Natural killer cell (primary cell): ENCODE measurements around the gene TBCD. TPM values are rescaled to one million over a fixed set of nuclear protein-coding genes. Genes with fewer than 3 reads are reported as not detected.

Source experiments
- ATAC-seq, 3 donors: fragments of 150-1000 bp in 2 of 3; fragments of 200-7000 bp in 1 of 3; cut with Tn5 transposase; 1 replicate in 1 of 3; 2 replicates in 2 of 3; pipeline ENCODE4 v1.10.0; 2021; ENCODE audit warnings: mild to moderate bottlenecking in 2 of 3, moderate library complexity in 2 of 3
- DNase-seq, 2 donors: peaks; one replicate each; pipeline versions ENCODE4 v3.0.0 to v3.0.0-alpha.2; 2013 to 2021; ENCODE audit warnings: mixed read lengths in 1 of 2
- H3K27ac ChIP-seq: one replicate; pipeline ENCODE4 v1.5.1; 2013; ENCODE audit warnings: mild to moderate bottlenecking, low read length
- H3K27me3 ChIP-seq: one replicate; pipeline ENCODE4 v1.6.1; 2013; ENCODE audit warnings: low read length; ENCODE audit not compliant: control insufficient read depth, insufficient read depth
- H3K36me3 ChIP-seq: one replicate; pipeline ENCODE4 v1.6.1; 2013; ENCODE audit warnings: low read length; ENCODE audit not compliant: control insufficient read depth, insufficient read depth
- H3K4me1 ChIP-seq: one replicate; pipeline ENCODE4 v1.6.1; 2013; ENCODE audit warnings: low read length; ENCODE audit not compliant: control insufficient read depth, insufficient read depth
- H3K4me3 ChIP-seq: one replicate; pipeline ENCODE4 v1.5.1; 2013; ENCODE audit warnings: low read length
- H3K9me3 ChIP-seq: one replicate; pipeline ENCODE4 v1.6.1; 2013; ENCODE audit warnings: low read length; ENCODE audit not compliant: control insufficient read depth, insufficient read depth
- H3K27ac Mint-ChIP-seq, 2 donors: one replicate each; pipeline ENCODE4 v1.8.0; 2022; ENCODE audit warnings: mild to moderate bottlenecking in 2 of 2, mixed read lengths in 2 of 2, moderate library complexity in 1 of 2
- H3K27me3 Mint-ChIP-seq, 2 donors: one replicate each; pipeline ENCODE4 v1.8.0; 2022; ENCODE audit warnings: low read depth in 2 of 2, mixed read lengths in 2 of 2
- H3K36me3 Mint-ChIP-seq: one replicate; pipeline ENCODE4 v1.8.0; 2022; ENCODE audit warnings: mixed read lengths
- H3K4me1 Mint-ChIP-seq, 2 donors: one replicate each; pipeline ENCODE4 v1.8.0; 2022; ENCODE audit warnings: mixed read lengths in 2 of 2
- H3K4me3 Mint-ChIP-seq: one replicate; pipeline ENCODE4 v1.8.0; 2022; ENCODE audit warnings: mild to moderate bottlenecking, moderate library complexity, mixed read lengths
- H3K9me3 Mint-ChIP-seq, 2 donors: one replicate each; pipeline ENCODE4 v1.8.0; 2022; ENCODE audit warnings: mixed read lengths in 2 of 2
- WGBS: methylation state at CpG from one replicate; pipeline ENCODE4 v1.1.7; 2013; ENCODE audit warnings: missing lambda C conversion rate; ENCODE audit not compliant: insufficient coverage; 5-methylcytosine and 5-hydroxymethylcytosine counted together
- intact Hi-C: fragments of 100-400 bp; cut with micrococcal nuclease; formaldehyde crosslinking; loops from one replicate; pipeline ENCODE4 v1.14.2; 2022
- total RNA-seq, 4 donors: library from RNA; stranded (reverse); fragments of 120-200 nt in 1 of 4; gene quantifications; one replicate each; pipeline versions ENCODE4 v1.2.3 to v1.2.4, GENCODE V29; 2013 to 2022
- TF ChIP-seq, protein P1 (sequence below): fragments of 200-600 bp; IDR thresholded peaks from one replicate; pipeline ENCODE4 v1.8.0; 2022; ENCODE audit warnings: antibody characterized with exemption

Gene TBCD
- total RNA-seq, 3 donors from 2014 or later (not counting 1 experiment from before 2014, with no cell fraction given) = 92.0 to 149 (median 132) TPM

- TF ChIP-seq, protein P1, sequence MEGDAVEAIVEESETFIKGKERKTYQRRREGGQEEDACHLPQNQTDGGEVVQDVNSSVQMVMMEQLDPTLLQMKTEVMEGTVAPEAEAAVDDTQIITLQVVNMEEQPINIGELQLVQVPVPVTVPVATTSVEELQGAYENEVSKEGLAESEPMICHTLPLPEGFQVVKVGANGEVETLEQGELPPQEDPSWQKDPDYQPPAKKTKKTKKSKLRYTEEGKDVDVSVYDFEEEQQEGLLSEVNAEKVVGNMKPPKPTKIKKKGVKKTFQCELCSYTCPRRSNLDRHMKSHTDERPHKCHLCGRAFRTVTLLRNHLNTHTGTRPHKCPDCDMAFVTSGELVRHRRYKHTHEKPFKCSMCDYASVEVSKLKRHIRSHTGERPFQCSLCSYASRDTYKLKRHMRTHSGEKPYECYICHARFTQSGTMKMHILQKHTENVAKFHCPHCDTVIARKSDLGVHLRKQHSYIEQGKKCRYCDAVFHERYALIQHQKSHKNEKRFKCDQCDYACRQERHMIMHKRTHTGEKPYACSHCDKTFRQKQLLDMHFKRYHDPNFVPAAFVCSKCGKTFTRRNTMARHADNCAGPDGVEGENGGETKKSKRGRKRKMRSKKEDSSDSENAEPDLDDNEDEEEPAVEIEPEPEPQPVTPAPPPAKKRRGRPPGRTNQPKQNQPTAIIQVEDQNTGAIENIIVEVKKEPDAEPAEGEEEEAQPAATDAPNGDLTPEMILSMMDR = no peak
- H3K4me1 Mint-ChIP-seq = peaks cover 13 to 29% of the 10 kb centered on the region in 2 donors
- H3K27me3 Mint-ChIP-seq = no peaks in the 10 kb centered on the region
- no peaks in the 10 kb centered on the region for H3K9me3 Mint-ChIP-seq
- no peak overlapping the region for H3K27ac Mint-ChIP-seq
- 93% methylated on average over 11 of the region's 11 CpGs for WGBS
- Histone ChIP-seq H3K27ac (no peak overlapping the region), H3K27me3 (no peaks in the 10 kb centered on the region), H3K4me1 (peaks cover 48% of the 10 kb centered on the region), H3K4me3 (no peak overlapping the region), H3K9me3 (no peaks in the 10 kb centered on the region), H3K36me3 (peaks cover 9% of the 10 kb centered on the region)
- intact Hi-C loops = loop anchor here (10.0 kb wide), 1 partner anchor 185 kb away; no protein-coding TSS in a partner anchor
- no peaks in the 10 kb centered on the region for H3K36me3 Mint-ChIP-seq
- no peak for DNase-seq
- no peak overlapping the region for H3K4me3 Mint-ChIP-seq
- no peak for ATAC-seq
These were observed 117.7 kb downstream of the TBCD start for GRCh38 chr17:82869536-82869935.

GRCh38 chr17:82870091-82870491 lies 118.2 kb downstream of the TBCD start:
- intact Hi-C loops = no loop called here
- Mint-ChIP-seq H3K27ac (no peak overlapping the region), H3K27me3 (no peaks in the 10 kb centered on the region), H3K4me1 (peaks cover 8 to 26% of the 10 kb centered on the region in 2 donors), H3K9me3 (no peaks in the 10 kb centered on the region), H3K36me3 (no peaks in the 10 kb centered on the region), H3K4me3 (no peak overlapping the region)
- DNase-seq = no peak
- H3K9me3 ChIP-seq = no peaks in the 10 kb centered on the region
- peaks cover 42% of the 10 kb centered on the region for H3K4me1 ChIP-seq
- H3K4me3 ChIP-seq = no peak overlapping the region
- 95% methylated on average over 35 of the region's 35 CpGs for WGBS
- no peaks in the 10 kb centered on the region for H3K27me3 ChIP-seq
- TF ChIP-seq, protein P1 = no peak
- H3K27ac ChIP-seq = no peak overlapping the region
- H3K36me3 ChIP-seq = peaks cover 9% of the 10 kb centered on the region
- no peak for ATAC-seq

DNA sequence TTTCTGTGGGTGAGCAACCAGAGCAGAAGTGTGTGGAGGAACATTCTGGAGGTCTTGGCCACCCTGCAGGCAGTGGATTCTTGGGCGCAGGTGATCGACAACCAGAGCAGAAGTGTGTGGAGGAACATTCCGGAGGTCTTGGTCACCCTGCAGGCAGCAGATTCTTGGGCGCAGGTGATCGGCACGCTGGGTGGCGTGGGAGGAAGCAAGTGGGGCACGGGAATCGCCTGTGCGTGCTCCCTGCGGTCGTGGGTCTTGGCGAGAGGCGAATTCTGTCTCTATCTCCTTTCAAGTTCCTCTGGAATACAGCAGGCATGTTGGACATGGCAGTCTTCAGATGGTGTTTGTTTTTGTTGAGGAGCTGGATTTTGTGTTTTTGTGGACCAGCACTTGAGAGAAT lies 118.7 kb downstream of the TBCD start:
- DNase-seq (no peak), ATAC-seq (no peak)
- no peak overlapping the region for H3K4me3 ChIP-seq
- H3K4me1 Mint-ChIP-seq = peaks cover 4 to 26% of the 10 kb centered on the region in 2 donors
- H3K9me3 ChIP-seq = no peaks in the 10 kb centered on the region
- TF ChIP-seq, protein P1 = no peak
- no peak overlapping the region for H3K27ac ChIP-seq
- no peak overlapping the region for H3K27ac Mint-ChIP-seq
- H3K27me3 ChIP-seq = no peaks in the 10 kb centered on the region
- H3K36me3 Mint-ChIP-seq = no peaks in the 10 kb centered on the region
- peaks cover 38% of the 10 kb centered on the region for H3K4me1 ChIP-seq
- no peaks in the 10 kb centered on the region for H3K27me3 Mint-ChIP-seq
- peaks cover 9% of the 10 kb centered on the region for H3K36me3 ChIP-seq
- H3K9me3 Mint-ChIP-seq = no peaks in the 10 kb centered on the region
- intact Hi-C loops = no loop called here
- 97% methylated on average over 14 of the region's 14 CpGs for WGBS
- no peak overlapping the region for H3K4me3 Mint-ChIP-seq

- H3K9me3 ChIP-seq = no peaks in the 10 kb centered on the region
- Mint-ChIP-seq H3K4me3 (no peak overlapping the region), H3K36me3 (no peaks in the 10 kb centered on the region), H3K4me1 (peaks cover 0 to 20% of the 10 kb centered on the region in 2 donors), H3K27ac (no peak overlapping the region), H3K9me3 (no peaks in the 10 kb centered on the region), H3K27me3 (no peaks in the 10 kb centered on the region)
- TF ChIP-seq, protein P1 = no peak
- DNase-seq (no peak), ATAC-seq (no peak)
- peaks cover 9% of the 10 kb centered on the region for H3K36me3 ChIP-seq
- 64% methylated on average over 31 of the region's 31 CpGs for WGBS
- H3K27ac ChIP-seq = no peak overlapping the region
- H3K4me3 ChIP-seq = no peak overlapping the region
- peaks cover 31% of the 10 kb centered on the region for H3K4me1 ChIP-seq
- intact Hi-C loops = no loop called here
- H3K27me3 ChIP-seq = no peaks in the 10 kb centered on the region
These were observed 119.4 kb downstream of the TBCD start for GRCh38 chr17:82871056-82871775.
